Peyer's patch (tissue), 4 donors: ENCODE data around the gene LIFR.

ENCODE experiments used
- CTCF ChIP-seq, 6 experiments: fragments of 450-650 bp in 4 of 6; fragments of 200-600 bp in 2 of 6; sonication (generic) in 1 of 6; IDR thresholded peaks; one replicate each; pipeline ENCODE4 v1.5.1; 2017 to 2019; ENCODE audit warnings: antibody characterized with exemption in 6 of 6, mild to moderate bottlenecking in 3 of 6, moderate library complexity in 1 of 6
- POLR2A ChIP-seq, 2 donors: fragments of 450-650 bp; IDR thresholded peaks; one replicate each; pipeline ENCODE4 v1.5.1; 2017; ENCODE audit warnings: antibody characterized with exemption in 2 of 2, mild to moderate bottlenecking in 2 of 2, moderate library complexity in 2 of 2

GRCh38 chr5:38541174-38541725 lies 15.2 kb downstream of the LIFR start:
- TF ChIP-seq CTCF (IDR thresholded peaks at IDR 0.05) (no peak), POLR2A (IDR thresholded peaks at IDR 0.05) (no peak)
